Mesendoderm (in vitro differentiated cells): ENCODE results near the gene ABR. TPM values are rescaled to one million over a fixed set of nuclear protein-coding genes. Genes with fewer than 3 reads are reported as not detected.
A peak's percentile ranks its signal among the peaks of the same experiment; 100 is the strongest.

Experiments
- DNase-seq: peaks from one replicate; pipeline ENCODE4 v3.0.0; 2013
- H2AK5ac ChIP-seq: 2 replicates; pipeline ENCODE4 v1.6.1; 2013; ENCODE audit warnings: low read length, inconsistent platforms
- H2BK120ac ChIP-seq: 2 replicates; pipeline ENCODE4 v1.6.1; 2013; ENCODE audit warnings: low read depth, mild to moderate bottlenecking, low read length, moderate library complexity, mixed read lengths
- H2BK15ac ChIP-seq: replicated peaks from 2 replicates; pipeline ENCODE4 v1.6.1; 2013; ENCODE audit warnings: low read depth, mild to moderate bottlenecking, moderate library complexity
- H2BK5ac ChIP-seq: 2 replicates; pipeline ENCODE4 v1.6.1; 2013; ENCODE audit warnings: low read length, inconsistent platforms
- H3K18ac ChIP-seq: 2 replicates; pipeline ENCODE4 v1.6.1; 2013; ENCODE audit warnings: mild to moderate bottlenecking, low read length, mixed read lengths
- H3K23ac ChIP-seq: one replicate; pipeline ENCODE4 v1.6.1; 2013; ENCODE audit warnings: low read length
- H3K27ac ChIP-seq: 2 replicates; pipeline ENCODE4 v1.5.1; 2013; ENCODE audit warnings: low read depth, mild to moderate bottlenecking, inconsistent platforms, low read length, moderate library complexity
- H3K27me3 ChIP-seq: 2 replicates; pipeline ENCODE4 v1.6.1; 2013; ENCODE audit warnings: low read length, control low read depth, mild to moderate bottlenecking, inconsistent platforms; ENCODE audit not compliant: insufficient read depth, poor library complexity
- H3K36me3 ChIP-seq: 2 replicates; pipeline ENCODE4 v1.6.1; 2013; ENCODE audit warnings: low read length, inconsistent platforms; ENCODE audit not compliant: control insufficient read depth, insufficient read depth
- H3K4ac ChIP-seq: one replicate; pipeline ENCODE4 v1.6.1; 2013; ENCODE audit warnings: low read depth, mild to moderate bottlenecking, low read length, moderate library complexity
- H3K4me1 ChIP-seq: 2 replicates; pipeline ENCODE4 v1.6.1; 2013; ENCODE audit warnings: low read depth, low read length, inconsistent platforms; ENCODE audit not compliant: control insufficient read depth
- H3K4me2 ChIP-seq: 2 replicates; pipeline ENCODE4 v1.6.1; 2013; ENCODE audit warnings: low read length
- H3K4me3 ChIP-seq: 2 replicates; pipeline ENCODE4 v1.5.1; 2013; ENCODE audit warnings: mild to moderate bottlenecking, low read length
- H3K56ac ChIP-seq: one replicate; pipeline ENCODE4 v1.6.1; 2013; ENCODE audit warnings: low read length
- H3K79me1 ChIP-seq: 2 replicates; pipeline ENCODE4 v1.6.1; 2013; ENCODE audit warnings: low read length, inconsistent platforms
- H3K79me2 ChIP-seq: 2 replicates; pipeline ENCODE4 v1.6.1; 2013; ENCODE audit warnings: mild to moderate bottlenecking, low read length; ENCODE audit not compliant: control insufficient read depth, insufficient read depth
- H3K9ac ChIP-seq: 2 replicates; pipeline ENCODE4 v1.6.1; 2013; ENCODE audit warnings: low read length, inconsistent platforms
- H4K5ac ChIP-seq: one replicate; pipeline ENCODE4 v1.6.1; 2013; ENCODE audit warnings: low read length
- H4K8ac ChIP-seq: one replicate; pipeline ENCODE4 v1.6.1; 2013; ENCODE audit warnings: low read depth, mild to moderate bottlenecking, control low read depth, low read length, moderate library complexity
- WGBS: extraction: QIAGEN DNeasy Blood & Tissue Kit; methylation state at CpG from one replicate; pipeline ENCODE4 v1.1.7; 2013; ENCODE audit warnings: low lambda C conversion rate, missing lambda C conversion rate; ENCODE audit not compliant: insufficient coverage; ENCODE audit errors: extremely low coverage; 5-methylcytosine and 5-hydroxymethylcytosine counted together
- polyA plus RNA-seq, 2 experiments: library from polyadenylated mRNA; stranded (reverse); fragments of 200-250 nt; gene quantifications; one replicate each; pipeline ENCODE4 v1.2.3, GENCODE V29; 2013

Gene ABR
- polyA plus RNA-seq (2013, experiment 1 of 2): 11.5 TPM
- 12.0 TPM for polyA plus RNA-seq (2013, experiment 2 of 2)

- DNase-seq: no peak
- H3K79me2 ChIP-seq: no peaks in the 10 kb centered on the region
- H2BK120ac ChIP-seq: no peak within 1 kb of the TSS
- H3K9ac ChIP-seq: peak within 1 kb of the TSS; percentile 72
- H3K4ac ChIP-seq: no peak within 1 kb of the TSS
- H3K56ac ChIP-seq: peak within 1 kb of the TSS; percentile 70
- peaks cover 1% of the 10 kb centered on the region for H3K27me3 ChIP-seq
- no peak within 1 kb of the TSS for H4K5ac ChIP-seq
- no peak within 1 kb of the TSS for H2AK5ac ChIP-seq
- H3K4me3 ChIP-seq: peak within 1 kb of the TSS; percentile 45
- H3K23ac ChIP-seq: peak within 1 kb of the TSS; percentile 24
- peak within 1 kb of the TSS; percentile 46 for H3K4me2 ChIP-seq
- H4K8ac ChIP-seq: no peak within 1 kb of the TSS
- H3K79me1 ChIP-seq: no peaks in the 10 kb centered on the region
- H2BK15ac ChIP-seq: no peak within 1 kb of the TSS
- no peaks in the 10 kb centered on the region for H3K4me1 ChIP-seq
- H3K18ac ChIP-seq: peak within 1 kb of the TSS; percentile 76
- H3K27ac ChIP-seq: no peak within 1 kb of the TSS
- H2BK5ac ChIP-seq: no peak within 1 kb of the TSS
- no peaks in the 10 kb centered on the region for H3K36me3 ChIP-seq
- no CpG with 5 or more reads among the region's 98 CpGs for WGBS
These were observed at the start of gene ABR for GRCh38 chr17:1179818-1180742. ABR (minus strand) TSS chr17:1179981; CDS start chr17:1179727, 254 bp downstream.

GRCh38 chr17:1229349-1229899, 49.6 kb upstream of the ABR start:
- Histone ChIP-seq H3K36me3 (no peaks in the 10 kb centered on the region), H4K8ac (no peak overlapping the region), H3K27ac (no peak overlapping the region), H4K5ac (no peak overlapping the region), H2BK15ac (no peak overlapping the region), H2AK5ac (no peak overlapping the region), H3K18ac (no peak overlapping the region), H3K79me1 (no peaks in the 10 kb centered on the region), H3K4me3 (no peak overlapping the region), H3K23ac (no peak overlapping the region), H3K79me2 (no peaks in the 10 kb centered on the region), H2BK5ac (no peak overlapping the region), H3K4me1 (no peaks in the 10 kb centered on the region), H3K27me3 (peaks cover 30% of the 10 kb centered on the region), H3K9ac (no peak overlapping the region), H3K56ac (no peak overlapping the region), H3K4me2 (peak overlapping the region; percentile 31), H3K4ac (no peak overlapping the region), H2BK120ac (no peak overlapping the region)
- no CpG with 5 or more reads among the region's 74 CpGs for WGBS
- no peak for DNase-seq

- H3K56ac ChIP-seq: no peak overlapping the region
- no peak overlapping the region for H3K4ac ChIP-seq
- no peak overlapping the region for H3K27ac ChIP-seq
- no peak for DNase-seq
- no peak overlapping the region for H2AK5ac ChIP-seq
- H2BK5ac ChIP-seq: no peak overlapping the region
- no peak overlapping the region for H2BK120ac ChIP-seq
- H3K79me2 ChIP-seq: no peaks in the 10 kb centered on the region
- WGBS: no CpG with 5 or more reads among the region's 79 CpGs
- no peak overlapping the region for H2BK15ac ChIP-seq
- peak overlapping the region; percentile 31 for H3K4me2 ChIP-seq
- no peak overlapping the region for H4K5ac ChIP-seq
- no peaks in the 10 kb centered on the region for H3K79me1 ChIP-seq
- peaks cover 30% of the 10 kb centered on the region for H3K27me3 ChIP-seq
- no peak overlapping the region for H3K9ac ChIP-seq
- no peaks in the 10 kb centered on the region for H3K4me1 ChIP-seq
- H3K4me3 ChIP-seq: no peak overlapping the region
- H3K23ac ChIP-seq: no peak overlapping the region
- no peak overlapping the region for H4K8ac ChIP-seq
- H3K18ac ChIP-seq: no peak overlapping the region
- H3K36me3 ChIP-seq: no peaks in the 10 kb centered on the region
These were observed 49.1 kb upstream of the ABR start for GRCh38 chr17:1228781-1229348.

GRCh38 chr17:1227917-1228780, 48.4 kb upstream of the ABR start:
- no CpG with 5 or more reads among the region's 58 CpGs for WGBS
- Histone ChIP-seq H3K9ac (no peak overlapping the region), H2BK15ac (no peak overlapping the region), H3K27me3 (peaks cover 30% of the 10 kb centered on the region), H3K27ac (no peak overlapping the region), H3K36me3 (no peaks in the 10 kb centered on the region), H4K5ac (no peak overlapping the region), H3K56ac (peak overlapping the region; percentile 60), H3K79me2 (no peaks in the 10 kb centered on the region), H3K4me1 (no peaks in the 10 kb centered on the region), H3K4ac (no peak overlapping the region), H3K4me3 (no peak overlapping the region), H4K8ac (no peak overlapping the region), H2AK5ac (no peak overlapping the region), H3K23ac (no peak overlapping the region), H2BK120ac (no peak overlapping the region), H3K18ac (no peak overlapping the region), H2BK5ac (no peak overlapping the region), H3K4me2 (no peak overlapping the region), H3K79me1 (no peaks in the 10 kb centered on the region)
- DNase-seq: peak; percentile 35

- Histone ChIP-seq H3K4me3 (no peak overlapping the region), H3K9ac (no peak overlapping the region), H2AK5ac (no peak overlapping the region), H2BK120ac (no peak overlapping the region), H3K56ac (no peak overlapping the region), H3K27ac (no peak overlapping the region), H2BK5ac (no peak overlapping the region), H3K18ac (no peak overlapping the region), H3K4ac (no peak overlapping the region), H2BK15ac (no peak overlapping the region), H4K8ac (no peak overlapping the region), H3K79me2 (no peaks in the 10 kb centered on the region), H3K36me3 (no peaks in the 10 kb centered on the region), H3K4me2 (no peak overlapping the region), H4K5ac (no peak overlapping the region), H3K23ac (no peak overlapping the region), H3K27me3 (peaks cover 30% of the 10 kb centered on the region), H3K79me1 (no peaks in the 10 kb centered on the region), H3K4me1 (no peaks in the 10 kb centered on the region)
- WGBS: no CpG with 5 or more reads among the region's 5 CpGs
- DNase-seq: no peak
These were observed 47.6 kb upstream of the ABR start for GRCh38 chr17:1227365-1227764.
